ENCODE data around the gene YJEFN3. TPM values are rescaled to one million over a fixed set of nuclear protein-coding genes. Genes with fewer than 3 reads are reported as not detected.
A peak's percentile ranks its signal among the peaks of the same experiment; 100 is the strongest.

Gene YJEFN3
- total RNA-seq, 1 donor from 2014 or later, result 2.5 TPM

GRCh38 chr19:19507354-19507753, 21.4 kb upstream of the YJEFN3 start:
- no peak for TF ChIP-seq POLR2A (IDR thresholded peaks at IDR 0.05)
- no peak for TF ChIP-seq CTCF (IDR thresholded peaks at IDR 0.05)
- no peak for TF ChIP-seq POLR2AphosphoS5 (IDR thresholded peaks at IDR 0.05; ENCODE audit: insufficient read depth in 1 of 2, low read depth in 1 of 2)
- no peaks in the 10 kb centered on the region for H3K4me1 ChIP-seq
- H3K27ac ChIP-seq, result no peak overlapping the region
- no peaks in the 10 kb centered on the region for H3K9me3 ChIP-seq
- no peak overlapping the region for H3K4me3 ChIP-seq
- H3K27me3 ChIP-seq, result no peaks in the 10 kb centered on the region
- H3K36me3 ChIP-seq, result peaks cover 0 to 22% of the 10 kb centered on the region in 2 donors
- intact Hi-C loops (cut with DNase I), result no loop called here
- DNase-seq (ENCODE audit: extremely low spot score in 2 of 2), result no peak

GRCh38 chr19:19508217-19508616, 20.5 kb upstream of the YJEFN3 start:
- Histone ChIP-seq H3K36me3 (peaks cover 0 to 16% of the 10 kb centered on the region in 2 donors), H3K27me3 (no peaks in the 10 kb centered on the region), H3K4me3 (no peak overlapping the region), H3K27ac (no peak overlapping the region), H3K4me1 (no peaks in the 10 kb centered on the region), H3K9me3 (no peaks in the 10 kb centered on the region)
- intact Hi-C loops (cut with DNase I), result no loop called here
- TF ChIP-seq CTCF (IDR thresholded peaks at IDR 0.05) (no peak), POLR2AphosphoS5 (IDR thresholded peaks at IDR 0.05; ENCODE audit: insufficient read depth in 1 of 2, low read depth in 1 of 2) (no peak), POLR2A (IDR thresholded peaks at IDR 0.05) (no peak)
- no peak for DNase-seq (ENCODE audit: extremely low spot score in 2 of 2)

- Histone ChIP-seq H3K4me3 (no peak overlapping the region), H3K9me3 (no peaks in the 10 kb centered on the region), H3K36me3 (peaks cover 0 to 8% of the 10 kb centered on the region in 2 donors), H3K27ac (no peak overlapping the region), H3K4me1 (peaks cover 14% of the 10 kb centered on the region), H3K27me3 (no peaks in the 10 kb centered on the region)
- TF ChIP-seq CTCF (IDR thresholded peaks at IDR 0.05) (no peak), POLR2A (IDR thresholded peaks at IDR 0.05) (no peak), POLR2AphosphoS5 (IDR thresholded peaks at IDR 0.05; ENCODE audit: insufficient read depth in 1 of 2, low read depth in 1 of 2) (no peak)
- no peak for DNase-seq (ENCODE audit: extremely low spot score in 2 of 2)
- intact Hi-C loops (cut with DNase I), result no loop called here
These were observed 18.3 kb upstream of the YJEFN3 start for GRCh38 chr19:19510432-19510831.

GRCh38 chr19:19513682-19514081, 15.0 kb upstream of the YJEFN3 start:
- intact Hi-C loops (cut with DNase I), result no loop called here
- Histone ChIP-seq H3K27me3 (no peaks in the 10 kb centered on the region), H3K4me3 (peak overlapping the region; percentile 11 to 20), H3K9me3 (no peaks in the 10 kb centered on the region), H3K36me3 (no peaks in the 10 kb centered on the region), H3K27ac (no peak overlapping the region), H3K4me1 (peaks cover 37% of the 10 kb centered on the region)
- no peak for DNase-seq (ENCODE audit: extremely low spot score in 2 of 2)
- TF ChIP-seq POLR2AphosphoS5 (IDR thresholded peaks at IDR 0.05; ENCODE audit: insufficient read depth in 1 of 2, low read depth in 1 of 2) (no peak), CTCF (IDR thresholded peaks at IDR 0.05) (no peak), POLR2A (IDR thresholded peaks at IDR 0.05) (no peak)

GRCh38 chr19:19514215-19514657, 14.5 kb upstream of the YJEFN3 start:
- Histone ChIP-seq H3K4me1 (peaks cover 37% of the 10 kb centered on the region), H3K27ac (no peak overlapping the region), H3K27me3 (no peaks in the 10 kb centered on the region), H3K4me3 (peak overlapping the region; percentile 11 to 20), H3K9me3 (no peaks in the 10 kb centered on the region), H3K36me3 (no peaks in the 10 kb centered on the region)
- TF ChIP-seq POLR2AphosphoS5 (IDR thresholded peaks at IDR 0.05; ENCODE audit: insufficient read depth in 1 of 2, low read depth in 1 of 2) (peak in 1 of 2 donors; percentile 26), CTCF (IDR thresholded peaks at IDR 0.05) (no peak)
- intact Hi-C loops (cut with DNase I), result no loop called here
- no peak for DNase-seq (ENCODE audit: extremely low spot score in 2 of 2)

Measured in vagina (tissue), 2 donors.